HFFc6 (cell line): ENCODE data around the gene BIVM. TPM values are rescaled to one million over a fixed set of nuclear protein-coding genes. Genes with fewer than 3 reads are reported as not detected.
A peak's percentile ranks its signal among the peaks of the same experiment; 100 is the strongest.

Experiments
- DNase-seq: peaks from one replicate; pipeline ENCODE4 v3.0.0-alpha.2; 2018
- H3K27ac Mint-ChIP-seq: 2 replicates; pipeline ENCODE4 v1.8.0; 2020; ENCODE audit warnings: mild to moderate bottlenecking, mixed read lengths
- H3K27me3 Mint-ChIP-seq: 2 replicates; pipeline ENCODE4 v1.8.0; 2021; ENCODE audit warnings: mild to moderate bottlenecking, moderate library complexity, mixed read lengths; ENCODE audit not compliant: insufficient read depth
- H3K36me3 Mint-ChIP-seq: 2 replicates; pipeline ENCODE4 v1.8.0; 2021; ENCODE audit warnings: low read depth, mixed read lengths
- H3K4me1 Mint-ChIP-seq: 2 replicates; pipeline ENCODE4 v1.8.0; 2020; ENCODE audit warnings: low read depth, mixed read lengths
- H3K4me3 Mint-ChIP-seq: 2 replicates; pipeline ENCODE4 v1.8.0; 2020; ENCODE audit warnings: mild to moderate bottlenecking, moderate library complexity, mixed read lengths
- H3K9me3 Mint-ChIP-seq: 2 replicates; pipeline ENCODE4 v1.8.0; 2020; ENCODE audit warnings: mild to moderate bottlenecking, mixed read lengths
- total RNA-seq, 6 experiments: library from RNA; stranded (reverse); fragmentation: NEBNext Ultra II Directional; extraction: Animal tissue kit (Norgen Biotek cat#: 25700); gene quantifications; 2 replicates in 1 of 6; 3 replicates in 5 of 6; pipeline ENCODE4 v1.2.3, GENCODE V29; 2021
- TF ChIP-seq, protein P1 (sequence below): fragments of 200-600 bp; sonication (generic); IDR thresholded peaks from 2 replicates; pipeline ENCODE4 v1.5.0; 2021; ENCODE audit warnings: antibody characterized with exemption, mild to moderate bottlenecking

The BIVM gene
- total RNA-seq, 6 experiments from 2014 or later, result 16.6 to 24.0 (median 18.9) TPM

DNA sequence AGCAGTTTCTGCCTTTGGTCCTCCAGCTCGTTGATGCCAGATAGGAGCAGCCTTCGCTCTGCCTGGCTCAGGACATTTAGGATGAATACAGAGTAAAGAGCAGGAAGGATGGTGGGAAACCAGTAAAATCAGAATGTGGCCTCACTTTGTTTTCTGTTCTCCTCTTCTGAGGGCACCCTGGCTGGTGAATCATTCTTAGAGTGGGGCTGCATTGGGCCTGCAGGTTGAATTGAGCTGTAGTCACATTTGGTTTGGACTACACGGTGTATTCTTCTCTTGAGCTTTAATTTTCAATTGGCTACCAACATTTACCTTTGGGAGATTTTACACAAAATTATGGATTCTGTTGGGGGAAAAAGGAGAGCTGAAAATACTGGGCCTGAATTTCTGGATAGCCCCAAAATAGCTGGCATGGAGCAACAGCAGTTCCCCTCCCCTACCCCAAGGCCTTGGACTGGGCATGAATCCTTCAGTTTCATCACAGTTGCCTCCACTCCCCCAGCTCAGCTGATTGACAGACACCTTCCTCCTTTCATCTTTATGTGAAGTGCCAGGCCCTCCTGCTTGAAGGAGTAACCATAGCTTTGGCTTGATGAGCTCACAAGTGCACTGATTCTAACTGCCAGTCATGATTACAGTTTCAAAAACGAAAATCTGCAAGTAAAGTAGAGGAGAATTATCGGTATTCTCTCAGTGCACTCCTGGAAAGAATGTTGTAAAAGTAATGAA lies 71.2 kb downstream of the BIVM start:
- peaks cover 32% of the 10 kb centered on the region for H3K4me1 Mint-ChIP-seq
- H3K27ac Mint-ChIP-seq, result peak overlapping the region; percentile 64
- no peak overlapping the region for H3K4me3 Mint-ChIP-seq
- DNase-seq, result no peak
- H3K9me3 Mint-ChIP-seq, result no peaks in the 10 kb centered on the region
- H3K27me3 Mint-ChIP-seq, result no peaks in the 10 kb centered on the region
- TF ChIP-seq, protein P1, sequence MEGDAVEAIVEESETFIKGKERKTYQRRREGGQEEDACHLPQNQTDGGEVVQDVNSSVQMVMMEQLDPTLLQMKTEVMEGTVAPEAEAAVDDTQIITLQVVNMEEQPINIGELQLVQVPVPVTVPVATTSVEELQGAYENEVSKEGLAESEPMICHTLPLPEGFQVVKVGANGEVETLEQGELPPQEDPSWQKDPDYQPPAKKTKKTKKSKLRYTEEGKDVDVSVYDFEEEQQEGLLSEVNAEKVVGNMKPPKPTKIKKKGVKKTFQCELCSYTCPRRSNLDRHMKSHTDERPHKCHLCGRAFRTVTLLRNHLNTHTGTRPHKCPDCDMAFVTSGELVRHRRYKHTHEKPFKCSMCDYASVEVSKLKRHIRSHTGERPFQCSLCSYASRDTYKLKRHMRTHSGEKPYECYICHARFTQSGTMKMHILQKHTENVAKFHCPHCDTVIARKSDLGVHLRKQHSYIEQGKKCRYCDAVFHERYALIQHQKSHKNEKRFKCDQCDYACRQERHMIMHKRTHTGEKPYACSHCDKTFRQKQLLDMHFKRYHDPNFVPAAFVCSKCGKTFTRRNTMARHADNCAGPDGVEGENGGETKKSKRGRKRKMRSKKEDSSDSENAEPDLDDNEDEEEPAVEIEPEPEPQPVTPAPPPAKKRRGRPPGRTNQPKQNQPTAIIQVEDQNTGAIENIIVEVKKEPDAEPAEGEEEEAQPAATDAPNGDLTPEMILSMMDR, result no peak
- peaks cover 31% of the 10 kb centered on the region for H3K36me3 Mint-ChIP-seq

DNA sequence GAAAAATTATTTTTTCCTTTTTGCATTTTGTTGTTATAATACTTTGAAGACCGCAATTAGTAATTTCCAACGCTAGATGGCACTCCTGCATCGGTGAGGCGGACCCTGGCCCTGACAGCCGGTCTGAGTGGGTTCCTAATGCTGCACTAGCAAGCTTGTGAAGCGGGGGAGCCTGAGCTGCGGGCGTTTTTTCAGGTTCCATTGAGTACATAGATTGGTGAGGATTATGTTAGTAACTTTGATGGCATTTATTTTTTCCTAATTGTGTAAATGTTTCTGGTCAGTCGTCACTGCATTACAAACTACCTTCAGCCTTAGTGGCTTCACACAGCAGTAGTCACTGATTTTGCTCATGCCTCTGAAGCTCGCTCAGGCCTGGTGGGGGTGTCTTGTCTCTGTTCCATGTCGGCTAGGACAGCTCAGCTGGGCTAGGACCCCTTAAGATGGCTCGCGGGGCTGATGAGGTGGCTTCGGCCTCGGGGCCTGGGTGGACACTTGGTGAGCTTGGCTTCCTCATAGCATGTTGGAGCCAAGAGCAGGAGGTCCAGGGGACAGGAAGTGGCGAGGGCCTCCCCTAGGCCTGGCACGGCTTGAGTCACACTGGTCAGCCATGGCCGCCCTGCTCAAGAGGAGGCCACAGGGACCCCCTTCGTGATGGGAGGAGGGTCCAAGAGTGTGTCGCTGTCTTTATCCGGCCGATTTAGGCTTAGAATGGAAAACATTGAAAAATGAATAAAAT lies 71.9 kb downstream of the BIVM start:
- no peaks in the 10 kb centered on the region for H3K9me3 Mint-ChIP-seq
- no peaks in the 10 kb centered on the region for H3K27me3 Mint-ChIP-seq
- H3K4me1 Mint-ChIP-seq, result peaks cover 32% of the 10 kb centered on the region
- peaks cover 32% of the 10 kb centered on the region for H3K36me3 Mint-ChIP-seq
- H3K4me3 Mint-ChIP-seq, result no peak overlapping the region
- H3K27ac Mint-ChIP-seq, result peak overlapping the region; percentile 64
- peak; percentile 45 for DNase-seq
- TF ChIP-seq, protein P1, result peak; percentile 89

DNA sequence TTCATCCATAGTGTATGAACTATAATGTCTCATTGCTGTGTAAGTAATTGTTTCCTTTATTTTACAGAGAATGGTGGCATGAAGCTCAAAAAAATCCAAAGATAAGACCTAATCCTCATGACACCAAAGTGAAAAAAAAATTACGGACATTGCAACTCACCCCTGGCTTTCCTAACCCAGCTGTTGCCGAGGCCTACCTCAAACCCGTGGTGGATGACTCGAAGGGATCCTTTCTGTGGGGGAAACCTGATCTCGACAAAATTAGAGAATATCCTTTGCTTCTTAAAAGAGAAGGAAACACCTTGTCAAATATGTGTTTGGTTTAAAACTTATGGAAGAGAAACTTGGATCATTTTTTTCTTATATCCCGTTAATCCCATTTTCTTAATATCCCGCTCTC lies 73.2 kb downstream of the BIVM start:
- TF ChIP-seq, protein P1, result no peak
- no peak overlapping the region for H3K4me3 Mint-ChIP-seq
- DNase-seq, result no peak
- no peak overlapping the region for H3K27ac Mint-ChIP-seq
- no peaks in the 10 kb centered on the region for H3K9me3 Mint-ChIP-seq
- H3K27me3 Mint-ChIP-seq, result no peaks in the 10 kb centered on the region
- peaks cover 28% of the 10 kb centered on the region for H3K36me3 Mint-ChIP-seq
- peaks cover 32% of the 10 kb centered on the region for H3K4me1 Mint-ChIP-seq

DNA sequence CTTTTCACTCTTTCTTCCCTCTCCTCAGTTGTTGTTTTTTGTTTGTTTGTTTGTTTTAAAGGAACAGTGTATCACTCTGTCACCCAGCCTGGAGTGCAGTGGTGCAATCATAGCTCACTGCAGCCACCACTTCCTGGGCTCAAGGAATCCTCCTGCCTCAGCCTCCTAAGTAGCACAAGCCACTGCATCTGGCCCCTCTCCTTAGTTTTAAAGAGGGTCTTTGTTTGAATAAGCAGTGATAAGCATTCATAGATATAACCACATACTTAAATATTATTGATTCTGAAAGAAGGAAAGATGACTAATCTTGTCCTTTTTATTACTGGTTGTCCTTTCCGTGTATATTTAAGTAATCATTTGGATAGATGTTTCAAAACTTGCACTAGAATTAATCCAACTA lies 73.6 kb downstream of the BIVM start:
- H3K27ac Mint-ChIP-seq, result no peak overlapping the region
- peaks cover 28% of the 10 kb centered on the region for H3K4me1 Mint-ChIP-seq
- no peaks in the 10 kb centered on the region for H3K27me3 Mint-ChIP-seq

DNA sequence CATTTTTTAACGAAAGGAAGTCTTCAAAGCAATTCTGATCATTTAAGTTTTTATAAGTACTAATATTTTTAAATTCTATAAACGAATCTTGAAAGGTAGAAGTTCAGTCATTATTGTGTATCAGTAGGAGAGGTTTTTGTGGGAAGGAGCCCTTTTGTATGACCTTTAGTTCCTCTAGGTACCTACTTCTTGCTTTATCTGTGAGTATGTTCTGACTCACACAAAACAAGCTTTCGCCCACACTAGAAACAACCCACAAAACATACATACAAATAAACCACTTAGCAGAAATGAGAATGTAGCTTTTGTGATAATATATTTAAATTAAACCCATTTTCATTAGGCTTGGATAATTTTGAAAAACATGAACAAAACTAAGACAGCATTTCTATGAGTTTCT lies 74.7 kb downstream of the BIVM start:
- peaks cover 22% of the 10 kb centered on the region for H3K36me3 Mint-ChIP-seq
- H3K27ac Mint-ChIP-seq, result no peak overlapping the region
- DNase-seq, result no peak
- TF ChIP-seq, protein P1, result no peak
- no peak overlapping the region for H3K4me3 Mint-ChIP-seq
- peaks cover 26% of the 10 kb centered on the region for H3K4me1 Mint-ChIP-seq
- H3K27me3 Mint-ChIP-seq, result no peaks in the 10 kb centered on the region
- H3K9me3 Mint-ChIP-seq, result no peaks in the 10 kb centered on the region

More for the DNA sequence above, 73.6 kb downstream of the BIVM start:
- Mint-ChIP-seq H3K9me3 (no peaks in the 10 kb centered on the region), H3K36me3 (peaks cover 24% of the 10 kb centered on the region), H3K4me3 (no peak overlapping the region)
- DNase-seq, result no peak
- TF ChIP-seq, protein P1, result no peak
